Measurements from ENCODE around the gene METAP2.

METAP2 gene

GRCh38 chr12:95495433-95495832 is 21.5 kb downstream of the METAP2 start:
- no peak overlapping the region for H3K4me2 ChIP-seq (ENCODE audit: low read length)

DNA sequence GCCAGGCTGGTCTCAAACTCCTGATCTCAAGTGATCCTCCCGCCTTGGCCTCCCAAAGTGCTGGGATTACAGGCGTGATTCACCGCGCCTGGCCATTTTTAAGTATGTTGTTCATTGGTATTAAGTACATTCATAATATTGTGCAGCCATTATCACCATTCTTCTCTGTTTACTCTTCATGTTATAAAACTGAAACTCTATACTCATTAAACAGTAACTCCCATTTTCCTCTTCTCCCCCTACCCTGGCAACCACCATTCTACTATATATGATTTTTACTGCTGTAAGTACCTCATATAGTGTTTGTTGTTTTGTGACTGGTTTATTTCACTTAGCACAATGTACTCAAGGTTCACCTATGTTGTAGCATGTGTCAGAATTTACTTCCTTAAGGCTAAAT is 23.1 kb downstream of the METAP2 start:
- no peak for TF ChIP-seq EZH2 (IDR thresholded peaks at IDR 0.05; ENCODE audit: borderline replicate concordance, low read length)
- TF ChIP-seq, protein P1, sequence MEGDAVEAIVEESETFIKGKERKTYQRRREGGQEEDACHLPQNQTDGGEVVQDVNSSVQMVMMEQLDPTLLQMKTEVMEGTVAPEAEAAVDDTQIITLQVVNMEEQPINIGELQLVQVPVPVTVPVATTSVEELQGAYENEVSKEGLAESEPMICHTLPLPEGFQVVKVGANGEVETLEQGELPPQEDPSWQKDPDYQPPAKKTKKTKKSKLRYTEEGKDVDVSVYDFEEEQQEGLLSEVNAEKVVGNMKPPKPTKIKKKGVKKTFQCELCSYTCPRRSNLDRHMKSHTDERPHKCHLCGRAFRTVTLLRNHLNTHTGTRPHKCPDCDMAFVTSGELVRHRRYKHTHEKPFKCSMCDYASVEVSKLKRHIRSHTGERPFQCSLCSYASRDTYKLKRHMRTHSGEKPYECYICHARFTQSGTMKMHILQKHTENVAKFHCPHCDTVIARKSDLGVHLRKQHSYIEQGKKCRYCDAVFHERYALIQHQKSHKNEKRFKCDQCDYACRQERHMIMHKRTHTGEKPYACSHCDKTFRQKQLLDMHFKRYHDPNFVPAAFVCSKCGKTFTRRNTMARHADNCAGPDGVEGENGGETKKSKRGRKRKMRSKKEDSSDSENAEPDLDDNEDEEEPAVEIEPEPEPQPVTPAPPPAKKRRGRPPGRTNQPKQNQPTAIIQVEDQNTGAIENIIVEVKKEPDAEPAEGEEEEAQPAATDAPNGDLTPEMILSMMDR (IDR thresholded peaks at IDR 0.05; ENCODE audit: low read length): no peak
- no peak overlapping the region for H3K4me2 ChIP-seq (ENCODE audit: low read length)
- H2AFZ ChIP-seq (ENCODE audit: low read length): no peak overlapping the region
- H3F3A ChIP-seq (ENCODE audit: insufficient read depth, low read length): no peaks in the 10 kb centered on the region
- H3K79me2 ChIP-seq (ENCODE audit: insufficient read depth, low read length): no peaks in the 10 kb centered on the region; the same call in 1 of the 2 replicates
- no peak overlapping the region for H3K9ac ChIP-seq (ENCODE audit: low read length)
- H3K9me2 ChIP-seq (ENCODE audit: low read depth, low read length): no peaks in the 10 kb centered on the region
- no peaks in the 10 kb centered on the region for H3K9me3 ChIP-seq (ENCODE audit: low read length)
- no peak overlapping the region for H3K27ac ChIP-seq (ENCODE audit: low read depth, low read length, poor library complexity, severe bottlenecking)
- H3K36me3 ChIP-seq (ENCODE audit: insufficient read depth, low read length): peaks cover 80% of the 10 kb centered on the region
- no peaks in the 10 kb centered on the region for H3K4me1 ChIP-seq (ENCODE audit: insufficient read depth, low read length, severe bottlenecking)
- no peaks in the 10 kb centered on the region for H3K27me3 ChIP-seq (ENCODE audit: insufficient read depth, low read length)
- H3K4me3 ChIP-seq (ENCODE audit: low read depth, low read length, poor library complexity, severe bottlenecking): no peak overlapping the region
- no peaks in the 10 kb centered on the region for H4K20me1 ChIP-seq (ENCODE audit: insufficient read depth, low read length)

More at GRCh38 chr12:95495433-95495832, 21.5 kb downstream of the METAP2 start:
- Histone ChIP-seq H3K36me3 (ENCODE audit: insufficient read depth, low read length) (peaks cover 87% of the 10 kb centered on the region), H3F3A (ENCODE audit: insufficient read depth, low read length) (no peaks in the 10 kb centered on the region), H2AFZ (ENCODE audit: low read length) (no peak overlapping the region), H4K20me1 (ENCODE audit: insufficient read depth, low read length) (no peaks in the 10 kb centered on the region), H3K79me2 (ENCODE audit: insufficient read depth, low read length) (no peaks in the 10 kb centered on the region; the same call in 1 of the 2 replicates), H3K4me1 (ENCODE audit: insufficient read depth, low read length, severe bottlenecking) (no peaks in the 10 kb centered on the region), H3K9ac (ENCODE audit: low read length) (no peak overlapping the region), H3K27me3 (ENCODE audit: insufficient read depth, low read length) (no peaks in the 10 kb centered on the region), H3K9me2 (ENCODE audit: low read depth, low read length) (no peaks in the 10 kb centered on the region), H3K9me3 (ENCODE audit: low read length) (no peaks in the 10 kb centered on the region), H3K27ac (ENCODE audit: low read depth, low read length, poor library complexity, severe bottlenecking) (no peak overlapping the region), H3K4me3 (ENCODE audit: low read depth, low read length, poor library complexity, severe bottlenecking) (no peak overlapping the region)
- TF ChIP-seq EZH2 (IDR thresholded peaks at IDR 0.05; ENCODE audit: borderline replicate concordance, low read length): no peak

GRCh38 chr12:95498968-95499367 is 25.0 kb downstream of the METAP2 start:
- Histone ChIP-seq H3K9ac (ENCODE audit: low read length) (no peak overlapping the region), H4K20me1 (ENCODE audit: insufficient read depth, low read length) (no peaks in the 10 kb centered on the region), H3F3A (ENCODE audit: insufficient read depth, low read length) (no peaks in the 10 kb centered on the region; the same call in 1 of the 2 replicates), H3K9me2 (ENCODE audit: low read depth, low read length) (no peaks in the 10 kb centered on the region), H3K4me3 (ENCODE audit: low read depth, low read length, poor library complexity, severe bottlenecking) (no peak overlapping the region), H3K79me2 (ENCODE audit: insufficient read depth, low read length) (no peaks in the 10 kb centered on the region; the same call in 1 of the 2 replicates), H3K27me3 (ENCODE audit: insufficient read depth, low read length) (no peaks in the 10 kb centered on the region), H3K9me3 (ENCODE audit: low read length) (no peaks in the 10 kb centered on the region), H3K4me1 (ENCODE audit: insufficient read depth, low read length, severe bottlenecking) (no peaks in the 10 kb centered on the region), H3K36me3 (ENCODE audit: insufficient read depth, low read length) (peaks cover 87% of the 10 kb centered on the region), H3K27ac (ENCODE audit: low read depth, low read length, poor library complexity, severe bottlenecking) (no peak overlapping the region), H3K4me2 (ENCODE audit: low read length) (no peak overlapping the region), H2AFZ (ENCODE audit: low read length) (no peak overlapping the region)
- TF ChIP-seq, protein P1 (IDR thresholded peaks at IDR 0.05; ENCODE audit: low read length): no peak
- TF ChIP-seq EZH2 (IDR thresholded peaks at IDR 0.05; ENCODE audit: borderline replicate concordance, low read length): no peak

- H3K4me2 ChIP-seq (ENCODE audit: low read length): no peak overlapping the region
- H3K9me2 ChIP-seq (ENCODE audit: low read depth, low read length): no peaks in the 10 kb centered on the region
- no peak overlapping the region for H2AFZ ChIP-seq (ENCODE audit: low read length)
- no peaks in the 10 kb centered on the region; the same call in 1 of the 2 replicates for H3K79me2 ChIP-seq (ENCODE audit: insufficient read depth, low read length)
- H3K27me3 ChIP-seq (ENCODE audit: insufficient read depth, low read length): no peaks in the 10 kb centered on the region
- no peak overlapping the region for H3K9ac ChIP-seq (ENCODE audit: low read length)
- H4K20me1 ChIP-seq (ENCODE audit: insufficient read depth, low read length): no peaks in the 10 kb centered on the region
- no peak overlapping the region for H3K27ac ChIP-seq (ENCODE audit: low read depth, low read length, poor library complexity, severe bottlenecking)
- H3K9me3 ChIP-seq (ENCODE audit: low read length): no peaks in the 10 kb centered on the region
- no peaks in the 10 kb centered on the region for H3K4me1 ChIP-seq (ENCODE audit: insufficient read depth, low read length, severe bottlenecking)
- no peak for TF ChIP-seq EZH2 (IDR thresholded peaks at IDR 0.05; ENCODE audit: borderline replicate concordance, low read length)
- TF ChIP-seq, protein P1 (IDR thresholded peaks at IDR 0.05; ENCODE audit: low read length): no peak
- H3K36me3 ChIP-seq (ENCODE audit: insufficient read depth, low read length): peaks cover 87% of the 10 kb centered on the region
- H3F3A ChIP-seq (ENCODE audit: insufficient read depth, low read length): no peaks in the 10 kb centered on the region; the same call in 1 of the 2 replicates
- H3K4me3 ChIP-seq (ENCODE audit: low read depth, low read length, poor library complexity, severe bottlenecking): no peak overlapping the region
Observed at GRCh38 chr12:95499772-95500171, 25.8 kb downstream of the METAP2 start.
